Measurements from ENCODE around the gene KRT80.

GRCh38 chr12:52224151-52224550 lies 32.3 kb upstream of the KRT80 start:
- TF ChIP-seq POLR2A (IDR thresholded peaks at IDR 0.05; ENCODE audit: low read length) (no peak), CTCF (IDR thresholded peaks at IDR 0.05) (no peak), POLR2AphosphoS2 (conservative IDR thresholded peaks at IDR 0.05; ENCODE audit: low read length) (no peak), CEBPB (IDR thresholded peaks at IDR 0.05) (peak in 1 of 2 experiments; percentile 24; a peak in 1 of 4 replicates), HOXA7 (CRISPR knock-in tag; IDR thresholded peaks at IDR 0.05) (no peak), MYC (IDR thresholded peaks at IDR 0.05; ENCODE audit: borderline replicate concordance, low read length) (no peak), RAD21 (conservative IDR thresholded peaks at IDR 0.05 in 1 of 2, IDR thresholded peaks at IDR 0.05 in 1 of 2) (no peak), GATA3 (IDR thresholded peaks at IDR 0.05; ENCODE audit: borderline replicate concordance) (no peak), EP300 (IDR thresholded peaks at IDR 0.05) (no peak), ZFP36 (IDR thresholded peaks at IDR 0.05; ENCODE audit: borderline replicate concordance, partially characterized antibody) (no peak)
- TF ChIP-seq, protein P1, sequence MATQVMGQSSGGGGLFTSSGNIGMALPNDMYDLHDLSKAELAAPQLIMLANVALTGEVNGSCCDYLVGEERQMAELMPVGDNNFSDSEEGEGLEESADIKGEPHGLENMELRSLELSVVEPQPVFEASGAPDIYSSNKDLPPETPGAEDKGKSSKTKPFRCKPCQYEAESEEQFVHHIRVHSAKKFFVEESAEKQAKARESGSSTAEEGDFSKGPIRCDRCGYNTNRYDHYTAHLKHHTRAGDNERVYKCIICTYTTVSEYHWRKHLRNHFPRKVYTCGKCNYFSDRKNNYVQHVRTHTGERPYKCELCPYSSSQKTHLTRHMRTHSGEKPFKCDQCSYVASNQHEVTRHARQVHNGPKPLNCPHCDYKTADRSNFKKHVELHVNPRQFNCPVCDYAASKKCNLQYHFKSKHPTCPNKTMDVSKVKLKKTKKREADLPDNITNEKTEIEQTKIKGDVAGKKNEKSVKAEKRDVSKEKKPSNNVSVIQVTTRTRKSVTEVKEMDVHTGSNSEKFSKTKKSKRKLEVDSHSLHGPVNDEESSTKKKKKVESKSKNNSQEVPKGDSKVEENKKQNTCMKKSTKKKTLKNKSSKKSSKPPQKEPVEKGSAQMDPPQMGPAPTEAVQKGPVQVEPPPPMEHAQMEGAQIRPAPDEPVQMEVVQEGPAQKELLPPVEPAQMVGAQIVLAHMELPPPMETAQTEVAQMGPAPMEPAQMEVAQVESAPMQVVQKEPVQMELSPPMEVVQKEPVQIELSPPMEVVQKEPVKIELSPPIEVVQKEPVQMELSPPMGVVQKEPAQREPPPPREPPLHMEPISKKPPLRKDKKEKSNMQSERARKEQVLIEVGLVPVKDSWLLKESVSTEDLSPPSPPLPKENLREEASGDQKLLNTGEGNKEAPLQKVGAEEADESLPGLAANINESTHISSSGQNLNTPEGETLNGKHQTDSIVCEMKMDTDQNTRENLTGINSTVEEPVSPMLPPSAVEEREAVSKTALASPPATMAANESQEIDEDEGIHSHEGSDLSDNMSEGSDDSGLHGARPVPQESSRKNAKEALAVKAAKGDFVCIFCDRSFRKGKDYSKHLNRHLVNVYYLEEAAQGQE (IDR thresholded peaks at IDR 0.05): no peak
- TF ChIP-seq, protein P2, sequence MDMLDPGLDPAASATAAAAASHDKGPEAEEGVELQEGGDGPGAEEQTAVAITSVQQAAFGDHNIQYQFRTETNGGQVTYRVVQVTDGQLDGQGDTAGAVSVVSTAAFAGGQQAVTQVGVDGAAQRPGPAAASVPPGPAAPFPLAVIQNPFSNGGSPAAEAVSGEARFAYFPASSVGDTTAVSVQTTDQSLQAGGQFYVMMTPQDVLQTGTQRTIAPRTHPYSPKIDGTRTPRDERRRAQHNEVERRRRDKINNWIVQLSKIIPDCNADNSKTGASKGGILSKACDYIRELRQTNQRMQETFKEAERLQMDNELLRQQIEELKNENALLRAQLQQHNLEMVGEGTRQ (IDR thresholded peaks at IDR 0.05): no peak
